Stimulated activated CD4-positive, alpha-beta T cell treated with anti-CD3 and anti-CD28 coated beads, Interleukin-1b, Interleukin-23, amount 100 ng/mL, for 48 hours (primary cell): Measurements from ENCODE around the gene CCDC117.
"Not testable (repeated sequence)": the region's sequence is repeated elsewhere in the genome, so short reads cannot be mapped to it uniquely, and the experiment has no call there.

Experiments used
- DNase-seq: peaks from one replicate; pipeline ENCODE4 v3.0.0-alpha.2; 2020

Gene CCDC117

DNA sequence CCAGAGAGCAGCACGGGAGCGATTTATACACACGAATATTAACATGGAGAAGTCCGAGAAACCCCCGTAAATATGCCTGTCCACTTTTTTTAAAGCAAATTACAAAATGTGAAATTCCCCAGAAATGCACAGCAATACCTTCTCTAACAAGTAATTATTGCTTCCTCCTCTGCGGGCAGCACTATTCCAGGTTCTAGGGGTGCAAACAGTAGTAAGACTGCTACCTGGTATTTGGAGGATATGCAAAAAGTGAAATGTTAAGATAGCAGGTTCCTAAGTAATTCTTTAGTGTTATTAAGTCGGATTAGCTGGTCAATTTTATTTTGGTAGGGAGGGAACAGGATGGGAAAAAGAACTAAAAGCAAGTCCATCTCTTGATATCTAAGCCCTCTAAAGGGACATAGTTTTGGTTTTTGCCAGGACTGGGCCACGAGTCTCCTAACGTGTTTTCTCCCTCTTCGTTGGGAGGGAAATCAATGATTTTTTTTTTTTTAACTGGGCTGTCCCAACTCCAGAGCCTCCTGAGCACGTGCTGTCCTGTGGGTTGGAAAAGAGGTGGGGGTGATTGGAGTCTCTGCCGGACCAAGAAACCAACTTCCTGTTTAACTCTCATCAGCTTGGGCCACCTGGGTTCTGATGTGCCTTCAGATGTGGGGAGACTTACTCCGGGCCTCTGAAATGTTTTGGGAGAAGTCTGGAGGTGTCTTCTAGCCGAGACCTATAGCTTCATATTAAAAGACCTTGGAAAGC is 29.5 kb downstream of the CCDC117 start:
- no peak for DNase-seq

DNA sequence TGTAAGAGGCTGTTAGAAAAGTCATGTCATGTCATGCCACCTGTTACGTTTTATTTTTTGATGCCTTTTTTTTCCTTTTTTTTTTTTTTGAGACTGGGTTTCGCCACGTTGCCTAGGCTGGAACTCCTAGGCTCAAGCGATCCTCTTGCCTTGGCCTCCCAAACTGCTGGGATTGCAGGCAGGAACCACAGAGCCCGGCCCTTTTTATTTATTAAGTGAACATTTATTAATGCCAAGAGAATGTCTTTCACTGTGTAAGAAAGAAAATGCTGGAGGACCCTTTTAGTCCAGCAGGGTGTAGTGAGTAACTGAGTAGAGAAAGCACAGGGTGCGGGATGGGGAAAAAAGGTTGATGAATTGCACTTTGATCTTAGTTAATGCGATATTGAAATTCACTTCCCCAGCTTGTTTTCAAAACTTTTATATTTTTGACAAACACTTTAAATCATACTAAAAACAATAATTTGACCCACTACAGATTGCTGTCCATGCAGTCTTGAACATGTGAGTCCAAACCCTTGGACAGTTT is 30.2 kb downstream of the CCDC117 start:
- DNase-seq, result no peak

DNA sequence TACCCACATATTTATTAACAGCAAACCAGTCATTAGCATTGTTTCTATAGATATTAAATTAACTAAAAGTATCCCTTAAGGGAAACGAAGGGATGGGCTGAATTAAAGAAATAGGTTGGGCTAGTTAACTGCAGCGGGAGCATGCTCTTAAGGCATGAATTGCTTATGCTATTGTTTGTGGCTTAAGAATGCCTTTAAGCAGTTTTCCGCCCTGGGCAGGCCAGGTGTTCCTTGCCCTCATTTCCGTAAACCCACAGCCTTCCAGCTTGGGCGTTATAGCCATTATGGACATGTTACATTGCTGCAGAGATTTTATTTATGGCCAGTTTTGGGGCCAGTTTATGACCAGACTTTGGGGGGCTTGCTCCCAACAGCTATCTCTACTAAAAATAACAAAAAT is 32.9 kb downstream of the CCDC117 start:
- not testable (repeated sequence) for DNase-seq

DNA sequence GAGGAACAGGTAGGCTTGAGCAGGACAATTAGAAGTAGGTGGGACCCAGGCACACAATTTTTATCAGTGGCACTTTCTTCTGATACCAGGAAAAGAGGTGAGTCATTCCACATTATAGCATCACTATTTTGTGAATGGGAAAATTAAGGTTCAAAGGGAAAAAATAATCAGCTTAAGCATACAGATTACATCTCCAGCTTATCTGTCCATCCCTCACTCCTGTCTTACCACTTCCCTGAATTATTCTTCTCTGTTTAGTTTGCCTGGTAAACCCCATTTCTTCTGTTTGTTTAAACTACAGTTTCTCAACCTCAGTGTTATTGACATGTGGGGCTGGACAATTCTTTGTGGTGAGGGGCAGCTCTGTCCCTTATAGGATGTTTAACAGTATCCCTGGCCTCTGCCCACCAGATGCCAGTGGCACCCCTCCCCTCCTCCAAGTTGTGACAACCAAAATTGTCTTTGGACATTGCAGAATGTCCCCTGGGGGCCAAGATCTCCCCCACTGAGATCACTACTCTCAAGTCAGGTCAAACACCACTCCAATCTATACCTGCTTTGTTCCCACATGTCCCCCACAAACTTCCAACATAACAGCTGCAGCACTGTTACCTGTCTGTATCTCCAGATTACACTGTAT is 36.3 kb downstream of the CCDC117 start:
- DNase-seq, result no peak

DNA sequence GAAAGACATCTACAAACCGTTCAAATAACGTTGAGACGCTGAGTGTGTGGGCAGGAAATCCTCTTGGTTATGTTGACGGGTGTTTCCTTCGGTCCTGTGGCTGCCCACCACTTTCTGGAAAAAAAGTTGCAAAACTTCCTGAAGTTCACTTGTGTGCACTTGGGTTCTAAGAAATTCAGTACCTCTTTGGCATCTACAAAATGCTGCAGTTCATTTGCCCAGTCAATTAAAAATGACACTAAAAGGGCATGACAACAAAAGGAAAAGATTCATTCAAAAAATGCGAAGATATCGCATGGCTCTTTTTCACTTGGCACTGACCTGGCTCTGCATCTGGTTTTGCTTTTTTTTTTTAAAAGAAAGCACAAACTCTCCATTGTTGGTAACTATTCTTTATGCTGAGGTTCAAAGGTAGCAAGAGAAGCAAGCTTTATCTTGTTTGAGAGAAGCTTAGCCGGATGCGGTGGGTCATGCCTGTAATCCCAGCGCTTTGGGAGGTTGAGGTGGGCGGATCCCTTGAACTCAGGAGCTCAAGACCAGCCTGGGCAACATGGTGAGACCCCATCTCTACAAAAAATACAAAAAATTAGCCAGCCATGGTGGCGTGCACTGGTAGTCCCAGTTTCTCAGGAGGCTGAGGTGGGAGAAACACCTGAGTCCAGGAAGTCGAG is 38.5 kb downstream of the CCDC117 start:
- no peak for DNase-seq

DNA sequence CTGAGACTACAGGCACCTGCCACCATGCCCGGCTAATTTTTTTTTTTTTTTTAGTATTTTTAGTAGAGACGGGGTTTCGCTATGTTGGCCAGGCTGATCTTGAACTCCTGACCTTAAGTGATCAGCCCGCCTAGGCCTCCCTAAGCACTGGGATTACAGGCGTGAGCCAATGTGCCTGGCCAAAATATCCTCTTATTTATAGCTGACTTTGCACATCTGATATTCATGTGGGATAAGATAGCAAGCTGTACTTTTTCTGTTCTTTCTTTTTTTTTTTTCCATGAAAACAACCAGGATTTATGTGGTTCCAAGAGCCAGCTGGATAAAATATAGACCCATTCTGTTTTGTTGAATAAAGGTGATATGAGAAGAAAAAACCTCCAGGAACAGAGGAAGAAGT is 40.0 kb downstream of the CCDC117 start:
- no peak for DNase-seq

DNA sequence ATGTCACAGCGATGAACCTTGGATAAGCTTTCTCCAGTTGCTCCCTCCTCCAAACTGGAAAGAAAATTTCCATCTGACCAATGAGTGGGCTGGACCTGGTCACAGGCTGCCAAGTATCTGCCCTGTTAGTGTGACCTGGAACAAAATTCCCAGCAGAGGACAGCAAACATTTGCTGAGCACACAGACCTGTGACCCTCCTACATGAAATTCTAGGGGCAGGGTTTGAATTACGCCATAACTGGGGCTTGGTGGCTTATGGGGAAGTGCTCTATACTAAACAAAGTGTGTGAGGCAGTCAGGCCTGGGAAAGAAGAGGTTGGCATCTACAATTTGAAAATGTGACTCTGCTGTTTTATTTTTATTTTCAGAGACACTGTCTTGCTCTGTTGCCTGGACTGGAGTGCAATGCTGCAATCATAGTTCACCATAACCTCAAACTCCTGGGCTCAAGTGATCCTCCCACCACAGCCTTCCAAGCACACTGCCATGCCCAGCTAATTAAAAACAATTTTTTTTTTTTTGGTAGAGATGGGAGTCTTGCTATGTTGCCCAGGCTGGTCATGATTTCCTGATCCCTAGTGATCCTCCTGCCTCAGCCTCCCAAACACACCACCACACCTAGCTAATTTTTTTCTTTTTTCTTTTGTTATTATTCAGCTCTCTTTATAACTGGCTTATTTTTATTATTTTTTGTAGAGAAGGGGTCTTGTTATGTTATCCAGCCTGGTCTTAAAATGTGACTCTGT is 41.5 kb downstream of the CCDC117 start:
- no peak for DNase-seq

DNA sequence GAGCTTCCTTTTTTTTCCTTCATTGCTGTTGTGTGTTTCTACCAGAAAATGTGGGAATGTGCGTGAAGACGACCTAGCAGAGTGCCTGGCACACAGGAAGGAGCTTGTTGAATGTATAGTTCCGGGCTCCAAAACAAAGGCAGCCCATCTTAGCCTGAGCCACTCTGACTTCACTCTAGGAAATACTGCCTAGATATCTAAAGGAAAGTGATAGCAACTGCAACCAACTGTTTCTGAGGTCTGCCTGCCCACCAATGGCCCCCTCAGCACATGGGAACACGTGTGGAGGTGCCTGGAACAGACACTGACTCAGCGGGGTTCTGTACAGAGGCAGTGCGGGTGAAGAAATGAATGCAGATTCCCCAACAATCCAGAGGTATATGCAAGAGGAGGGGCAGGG is 42.6 kb downstream of the CCDC117 start:
- DNase-seq, result no peak

DNA sequence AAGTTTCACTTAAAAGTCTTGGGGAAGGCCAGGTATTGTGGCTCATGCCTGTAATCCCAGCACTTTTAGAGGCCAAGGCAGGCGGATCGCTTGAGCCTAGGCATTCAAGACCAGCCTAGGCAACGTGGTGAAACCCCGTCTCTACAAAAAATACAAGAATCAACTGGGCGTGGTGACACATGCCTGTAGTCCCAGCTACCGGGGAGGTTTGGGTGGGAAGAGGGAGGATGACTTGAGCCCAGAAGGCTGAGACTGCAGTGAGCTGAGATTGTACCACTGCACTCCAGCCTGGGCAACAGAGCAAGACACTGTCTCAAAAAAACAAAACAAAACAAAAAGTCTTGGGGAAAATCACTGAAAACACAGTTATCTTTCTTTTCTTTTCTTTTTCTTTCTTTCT is 43.2 kb downstream of the CCDC117 start:
- DNase-seq, result no peak

DNA sequence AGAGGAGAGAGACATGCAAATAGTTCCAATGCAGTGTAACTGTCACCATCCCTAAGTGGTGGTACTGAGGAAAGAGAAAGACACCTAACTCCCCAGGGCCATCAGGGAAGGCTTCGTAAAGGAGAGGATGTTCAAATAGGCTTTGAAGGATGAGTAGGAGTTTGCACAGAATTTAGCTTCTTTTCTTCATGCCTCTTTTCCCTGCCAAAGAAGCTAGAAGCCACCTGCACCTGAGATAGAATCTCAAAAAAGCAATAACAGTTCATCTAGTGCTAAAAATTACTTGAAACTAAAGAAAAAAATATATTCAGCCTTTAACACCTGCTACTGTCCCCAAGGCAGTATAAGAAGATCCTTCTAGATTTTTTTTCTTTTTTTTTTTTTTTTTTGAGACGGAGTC is 44.6 kb downstream of the CCDC117 start:
- DNase-seq, result no peak

DNA sequence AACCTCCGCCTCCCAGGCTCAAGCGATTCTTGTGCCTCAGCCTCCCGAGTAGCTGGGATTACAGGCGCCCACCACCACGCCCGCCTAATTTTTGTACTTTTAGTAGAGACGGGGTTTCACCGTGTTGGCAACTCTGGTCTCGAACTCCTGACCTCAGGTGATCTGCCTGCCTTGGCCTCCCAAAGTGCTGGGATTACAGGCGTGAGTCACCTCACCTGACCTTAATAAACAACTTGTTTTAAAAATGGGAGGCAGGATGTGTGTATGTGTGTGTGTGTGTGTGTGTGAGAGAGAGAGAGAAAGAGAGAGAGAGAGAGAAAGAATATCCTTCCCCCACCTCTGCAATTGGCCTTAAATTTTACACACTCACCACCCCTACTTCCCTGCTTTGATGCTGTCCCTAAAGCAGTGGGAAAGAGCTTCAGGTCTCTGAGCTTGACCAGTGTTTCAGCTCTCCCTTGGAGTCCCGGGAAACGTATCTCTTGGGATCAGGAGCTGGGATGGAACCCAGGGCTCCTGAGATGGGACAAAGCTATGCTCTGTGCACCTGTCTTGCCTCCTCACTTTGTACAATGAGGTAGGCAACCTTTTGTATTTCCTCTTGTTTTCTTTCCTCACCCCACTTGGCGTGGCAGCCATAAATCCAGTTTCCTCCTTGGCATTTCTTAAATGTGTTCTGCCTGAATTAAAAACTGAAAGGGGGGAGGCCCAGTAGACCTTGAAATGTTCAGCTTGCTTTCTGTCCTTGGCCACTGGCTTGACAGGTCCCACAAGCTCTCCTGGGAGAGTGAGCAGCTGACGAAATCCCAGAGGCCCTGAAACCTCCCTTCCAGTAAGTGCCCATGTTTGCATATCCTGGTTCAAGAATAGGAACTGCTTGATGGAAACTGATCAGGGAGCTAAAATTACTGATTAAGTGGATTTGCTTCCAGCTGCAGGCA is 45.7 kb downstream of the CCDC117 start:
- DNase-seq, result no peak

DNA sequence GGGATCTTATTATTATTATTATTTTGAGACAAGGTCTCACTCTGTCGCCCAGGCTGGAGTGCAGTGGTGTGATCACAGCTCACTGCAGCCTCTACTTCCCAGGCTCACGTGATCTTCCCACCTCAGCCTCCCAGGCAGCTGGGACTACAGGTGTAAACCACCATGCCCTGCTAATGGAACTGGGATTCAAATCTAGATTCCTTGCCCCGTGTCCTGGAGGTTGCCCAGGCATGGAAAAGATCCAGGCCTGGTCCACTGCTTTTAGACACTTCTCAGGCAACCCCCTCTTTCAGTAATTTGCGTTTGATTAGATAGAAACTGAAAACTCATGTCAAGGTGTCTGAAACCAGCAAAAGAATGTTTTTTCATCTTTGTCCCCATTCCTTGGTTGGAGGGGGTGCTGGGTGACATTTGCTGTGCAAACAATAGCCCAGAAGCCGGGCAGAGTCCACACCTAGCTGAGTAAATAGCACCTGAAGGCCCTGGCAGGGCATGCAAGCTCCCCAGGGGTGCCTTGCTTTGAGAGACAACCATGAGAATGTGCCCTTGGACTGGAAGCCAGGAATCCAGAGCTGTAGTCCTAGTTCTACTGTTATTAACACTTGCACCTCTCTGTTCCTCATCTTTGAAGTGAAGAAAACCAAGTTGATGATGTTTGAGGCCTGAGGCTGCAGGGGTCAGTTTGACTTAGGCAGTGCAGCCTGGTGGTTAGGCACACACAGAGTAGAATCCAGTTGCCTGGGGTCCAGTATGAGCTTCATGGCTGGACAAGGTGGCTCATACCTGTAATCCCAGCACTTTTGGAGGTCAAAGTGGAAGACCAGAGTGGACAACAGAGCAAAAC is 47.0 kb downstream of the CCDC117 start:
- DNase-seq, result no peak

DNA sequence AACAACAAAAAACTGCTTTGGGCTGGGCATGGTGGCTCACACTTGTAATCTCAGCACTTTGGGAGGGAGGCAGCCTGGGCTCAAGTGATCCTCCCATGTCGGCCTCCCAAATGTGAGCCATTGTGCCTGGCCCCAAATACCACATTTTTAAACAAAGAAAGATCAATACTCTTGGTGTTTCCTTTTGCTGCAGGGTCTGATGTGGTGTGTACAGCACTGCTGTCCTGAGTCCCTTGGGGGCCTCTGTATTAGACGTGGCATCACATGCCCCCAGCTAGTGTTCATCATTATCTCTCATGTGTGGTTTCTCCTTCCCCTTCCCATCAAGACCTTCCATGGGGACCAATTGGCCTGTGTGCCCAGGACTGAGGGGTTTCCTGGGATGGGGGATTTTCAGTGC is 48.4 kb downstream of the CCDC117 start:
- DNase-seq, result no peak

DNA sequence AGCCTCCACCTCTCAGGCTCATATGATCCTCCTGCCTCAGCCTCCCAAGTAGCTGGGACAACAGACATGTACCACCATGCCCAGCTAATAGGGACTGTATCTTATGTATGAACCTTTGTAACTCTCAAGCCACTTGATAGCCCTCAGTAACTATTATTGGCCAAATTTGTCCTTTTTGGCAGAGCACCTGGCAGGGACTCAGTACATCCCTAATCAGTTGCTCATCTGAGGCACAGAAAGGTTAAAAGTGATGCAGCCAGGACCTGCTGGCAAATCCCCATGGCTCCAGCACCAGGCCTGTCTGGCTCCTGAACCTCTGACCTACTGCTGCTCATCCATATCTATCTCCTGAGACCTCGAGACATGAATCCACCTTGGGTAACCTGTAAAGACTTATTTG is 49.0 kb downstream of the CCDC117 start:
- DNase-seq, result no peak

DNA sequence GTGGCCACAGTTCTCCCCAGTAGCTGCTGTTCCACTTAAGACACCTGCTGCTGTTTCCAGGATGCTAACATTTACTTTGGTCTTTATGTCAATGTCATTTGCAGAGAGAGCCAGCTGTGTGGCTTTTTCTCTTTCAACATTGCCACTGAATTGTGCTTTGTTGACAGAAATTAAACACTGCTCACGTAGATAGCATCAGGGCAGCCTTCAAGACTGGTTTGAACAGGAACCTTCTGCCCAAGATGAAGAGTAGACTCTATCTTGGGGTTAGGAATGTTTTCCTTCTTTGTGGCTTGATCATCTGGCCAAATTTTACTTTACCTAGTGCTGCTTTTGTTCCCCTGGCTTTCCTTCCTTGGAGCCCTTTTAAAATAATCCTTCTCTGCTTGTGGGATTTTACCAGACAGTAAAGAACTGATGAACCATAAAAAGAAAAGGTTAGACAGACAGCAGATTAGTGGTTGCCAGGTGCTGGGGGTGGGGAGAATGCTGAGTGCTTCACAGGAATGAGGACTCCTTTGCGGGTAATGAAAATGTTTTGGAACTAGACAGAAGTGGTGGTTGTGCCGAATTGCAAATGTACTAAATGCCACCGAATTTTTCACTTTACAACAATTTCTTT is 50.5 kb downstream of the CCDC117 start:
- no peak for DNase-seq

DNA sequence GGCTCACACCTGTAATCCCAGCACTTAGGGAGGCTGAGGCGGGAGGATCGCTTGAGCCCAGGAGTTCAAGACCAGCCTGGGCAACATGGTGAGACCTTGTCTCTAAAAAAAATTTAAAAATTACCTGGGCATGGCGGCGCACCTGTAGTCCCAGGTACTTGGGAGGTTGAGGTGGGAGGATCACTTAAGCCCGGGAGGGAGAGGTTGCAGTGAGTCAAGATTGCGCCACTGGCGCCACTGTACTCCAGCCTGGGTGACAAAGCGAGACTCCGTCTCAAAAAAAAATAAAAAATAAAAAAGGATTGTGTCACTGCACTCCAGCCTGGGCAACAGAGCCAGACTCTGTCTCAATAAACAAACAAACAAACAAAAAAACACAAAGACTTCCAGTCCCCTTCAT is 52.0 kb downstream of the CCDC117 start:
- not testable (repeated sequence) for DNase-seq

DNA sequence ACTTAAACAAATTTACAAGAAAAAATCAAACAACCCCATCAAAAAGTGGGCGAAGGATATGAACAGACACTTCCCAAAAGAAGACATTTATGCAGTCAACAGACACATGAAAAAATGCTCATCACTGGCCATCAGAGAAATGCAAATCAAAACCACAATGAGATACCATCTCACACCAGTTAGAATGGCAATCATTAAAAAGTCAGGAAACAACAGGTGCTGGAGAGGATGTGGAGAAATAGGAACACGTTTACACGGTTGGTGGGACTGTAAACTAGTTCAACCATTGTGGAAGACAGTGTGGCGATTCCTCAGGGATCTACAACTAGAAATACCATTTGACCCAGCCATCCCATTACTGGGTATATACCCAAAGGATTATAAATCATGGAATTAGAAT is 53.9 kb downstream of the CCDC117 start:
- not testable (repeated sequence) for DNase-seq

DNA sequence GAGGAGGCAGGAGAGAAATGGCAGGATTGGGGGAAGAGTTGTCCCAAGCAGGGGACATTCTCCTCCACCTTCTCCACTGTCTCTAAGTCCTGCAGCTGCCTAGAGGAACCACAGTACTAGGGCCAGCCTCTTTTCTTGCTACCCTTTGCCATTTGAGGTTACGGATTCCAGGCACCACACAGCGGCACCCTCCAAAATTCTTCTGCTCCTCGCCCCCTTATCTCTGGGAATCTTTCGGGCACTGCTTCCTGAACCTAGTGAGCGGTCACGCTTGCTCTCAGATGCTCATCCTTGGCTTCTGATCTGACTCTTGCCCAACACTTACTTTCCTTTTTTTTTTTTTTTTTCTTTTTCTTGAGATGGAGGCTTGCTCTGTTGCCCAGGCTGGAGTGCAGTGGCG is 54.4 kb downstream of the CCDC117 start:
- no peak for DNase-seq

DNA sequence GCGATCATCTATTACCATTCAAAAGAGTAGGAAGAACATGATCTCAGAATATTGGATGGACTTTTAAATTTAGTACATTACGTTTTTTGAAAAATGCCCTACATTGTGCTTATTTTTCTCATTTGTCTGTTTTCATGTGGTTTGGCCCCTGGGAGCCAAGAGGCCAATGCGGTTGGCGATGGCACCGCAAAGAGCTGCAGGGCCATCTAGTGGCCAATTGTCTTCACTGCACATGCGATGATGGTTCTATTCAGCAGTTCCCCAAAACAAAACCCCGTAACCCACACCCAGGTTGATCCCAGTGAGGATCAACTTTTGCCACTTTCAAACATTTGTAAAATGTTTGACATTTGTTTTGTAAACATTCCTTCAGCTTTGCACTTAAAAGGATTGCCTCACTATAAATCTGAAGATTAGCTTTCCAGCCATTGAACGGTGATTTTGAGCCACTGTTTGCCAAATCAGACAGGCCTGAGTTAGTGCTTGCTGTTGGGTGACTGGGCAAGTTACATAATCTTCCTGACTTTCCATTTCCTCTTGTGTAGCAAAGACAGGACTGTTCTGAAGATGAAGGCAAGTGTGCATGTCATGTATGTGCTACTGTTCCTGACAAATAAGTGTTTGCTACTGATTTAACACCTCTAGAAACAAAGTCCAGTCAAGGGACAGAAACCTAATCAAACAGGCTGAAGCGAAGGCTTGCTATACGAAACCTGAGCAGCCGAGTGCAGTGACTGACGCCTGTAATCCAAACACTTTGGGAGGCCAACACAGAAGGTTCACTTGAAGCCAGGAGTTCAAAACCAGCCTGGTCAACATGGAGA is 57.1 kb downstream of the CCDC117 start:
- peak; percentile 67 for DNase-seq

DNA sequence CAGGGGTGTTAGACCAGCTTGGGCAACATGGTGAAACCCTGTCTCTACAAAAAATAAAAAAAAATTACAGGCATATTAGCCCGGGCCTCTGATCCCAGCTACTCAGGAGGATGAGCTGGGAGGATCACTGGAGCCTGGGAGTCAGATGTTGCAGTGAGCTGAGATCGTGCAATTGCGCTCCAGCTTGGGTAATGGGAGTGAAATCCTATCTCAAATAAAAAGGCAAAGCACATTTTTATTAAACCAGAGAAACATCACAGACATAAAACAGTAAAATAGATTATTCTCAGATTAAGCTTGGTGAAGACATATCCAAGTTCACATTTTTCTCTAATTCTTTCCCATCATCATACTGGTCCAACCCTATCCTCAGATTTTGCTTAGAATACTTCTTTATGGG is 57.9 kb downstream of the CCDC117 start:
- no peak for DNase-seq
